CD4-positive, alpha-beta T cell treated with Interleukin-17A for 4 hours (primary cell): Measurements from ENCODE around the gene WASHC2A.
"Not testable (repeated sequence)": the region's sequence is repeated elsewhere in the genome, so short reads cannot be mapped to it uniquely, and the experiment has no call there.

ENCODE experiments used
- DNase-seq: peaks from one replicate; pipeline ENCODE4 v3.0.0-alpha.2; 2020; ENCODE audit warnings: mixed read lengths

WASHC2A gene

DNA sequence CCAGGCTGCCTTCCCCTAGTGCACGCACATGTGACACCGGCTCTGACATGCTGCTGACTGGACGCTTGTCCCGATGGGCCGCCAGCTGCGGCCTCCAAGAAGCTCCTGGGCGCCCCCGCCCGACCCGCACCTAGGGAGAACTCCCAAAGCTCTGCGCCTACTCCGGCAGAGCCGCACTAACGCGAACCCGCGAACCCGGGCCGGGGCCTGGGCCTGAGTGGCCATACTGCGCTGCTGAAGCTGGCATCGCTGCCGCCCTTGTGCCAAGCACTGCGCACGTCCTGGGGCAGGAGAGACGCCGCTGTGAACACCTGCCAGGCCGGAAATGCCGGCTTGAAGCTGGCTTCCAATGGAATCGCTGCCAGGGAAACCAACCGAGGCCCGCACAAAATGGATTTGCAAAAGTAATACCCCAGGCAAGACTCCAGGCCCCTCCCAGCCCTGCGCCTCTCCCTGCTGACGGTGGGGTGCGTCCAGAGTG, 85.1 kb downstream of the WASHC2A start:
- no peak for DNase-seq

- DNase-seq: not testable (repeated sequence)
These were observed 90.1 kb downstream of the WASHC2A start for GRCh38 chr10:50157868-50158267.

DNA sequence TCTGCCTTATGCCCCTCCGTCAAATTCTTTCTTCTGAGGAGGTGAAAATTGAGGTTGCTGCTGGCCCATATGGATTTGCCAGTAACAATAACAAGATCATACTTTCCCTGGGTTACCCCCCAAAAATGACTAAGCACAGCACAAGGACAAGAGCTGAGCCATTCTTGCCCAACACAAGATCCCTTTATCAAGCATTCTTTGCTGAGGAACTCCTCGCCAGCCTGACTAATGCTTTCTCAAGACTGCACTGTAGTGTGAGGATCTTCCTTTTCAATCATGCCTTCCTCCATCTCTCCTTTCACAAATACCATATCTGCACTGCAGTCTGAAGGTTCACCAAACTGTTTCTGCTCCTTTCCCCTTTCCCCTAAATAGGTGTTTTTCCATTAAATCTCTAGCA, 92.1 kb downstream of the WASHC2A start:
- not testable (repeated sequence) for DNase-seq

GRCh38 chr10:50165038-50165437, 97.3 kb downstream of the WASHC2A start:
- DNase-seq: not testable (repeated sequence)

DNA sequence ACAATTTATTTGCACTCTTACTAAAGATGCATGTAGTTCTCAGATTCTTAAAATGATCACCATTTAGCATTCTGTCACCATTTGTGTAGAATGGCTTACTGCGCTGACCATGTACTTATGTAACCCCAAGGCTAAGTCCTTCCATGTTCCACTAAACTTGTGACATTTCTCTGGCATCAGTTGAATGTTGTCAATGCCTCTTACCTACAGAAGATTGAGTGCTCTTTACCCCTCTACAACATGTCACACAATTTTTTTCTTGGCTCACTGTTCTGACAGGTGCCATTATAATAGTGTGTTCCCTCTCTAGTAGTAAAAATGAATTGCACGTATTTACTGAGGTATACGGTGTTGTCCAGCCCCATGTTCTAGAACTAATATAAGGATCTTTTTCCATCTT, 100.1 kb downstream of the WASHC2A start:
- not testable (repeated sequence) for DNase-seq

GRCh38 chr10:50169506-50169905, 101.8 kb downstream of the WASHC2A start:
- not testable (repeated sequence) for DNase-seq

DNA sequence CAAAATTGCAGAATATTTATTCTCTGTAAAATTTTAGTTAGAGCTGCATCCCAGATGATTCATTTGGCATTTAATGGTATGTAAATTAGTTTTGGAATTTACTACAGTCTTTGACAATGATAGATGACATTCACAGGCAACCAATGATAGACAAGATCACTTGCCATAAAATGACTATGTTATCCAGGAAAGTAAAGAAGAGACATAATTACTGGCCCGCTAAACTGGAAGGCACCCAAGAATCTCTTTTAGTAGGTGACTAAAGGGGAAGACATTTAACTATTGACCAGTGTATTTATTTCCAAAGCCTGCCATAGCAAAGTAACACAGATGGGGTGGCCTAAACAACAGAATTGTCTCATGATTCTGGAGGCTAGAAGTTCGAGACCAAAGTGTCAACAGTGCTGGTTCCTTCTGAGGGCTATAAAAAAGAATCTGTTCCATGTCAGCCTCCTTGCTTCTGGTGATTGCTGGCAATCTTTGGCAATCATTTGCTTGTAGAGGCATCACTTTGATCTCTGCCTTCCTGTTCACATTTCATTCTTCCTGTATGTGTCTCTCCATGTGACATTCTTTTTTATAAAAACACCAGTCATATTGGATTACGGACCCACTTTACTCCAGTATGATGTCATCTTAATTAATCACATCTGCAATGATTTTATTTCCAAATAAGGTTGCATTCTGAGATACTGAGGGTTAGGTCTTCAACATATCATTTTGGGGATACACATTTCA, 107.2 kb downstream of the WASHC2A start:
- DNase-seq: not testable (repeated sequence)
